Esophagus muscularis mucosa (tissue), 3 donors: ENCODE data around the gene S100A13.

ENCODE experiments used
- EP300 ChIP-seq: sonication (generic); formaldehyde crosslinking; IDR thresholded peaks from one replicate; pipeline ENCODE4 v1.6.1; 2017; ENCODE audit warnings: antibody characterized with exemption
- TF ChIP-seq, protein P1 (sequence below), 3 experiments: fragments of 200-600 bp in 2 of 3; fragments of 450-650 bp in 1 of 3; sonication (generic) in 2 of 3; IDR thresholded peaks; one replicate each; pipeline ENCODE4 v1.5.1; 2017 to 2019; ENCODE audit warnings: antibody characterized with exemption in 3 of 3, mild to moderate bottlenecking in 2 of 3, moderate library complexity in 1 of 3

DNA sequence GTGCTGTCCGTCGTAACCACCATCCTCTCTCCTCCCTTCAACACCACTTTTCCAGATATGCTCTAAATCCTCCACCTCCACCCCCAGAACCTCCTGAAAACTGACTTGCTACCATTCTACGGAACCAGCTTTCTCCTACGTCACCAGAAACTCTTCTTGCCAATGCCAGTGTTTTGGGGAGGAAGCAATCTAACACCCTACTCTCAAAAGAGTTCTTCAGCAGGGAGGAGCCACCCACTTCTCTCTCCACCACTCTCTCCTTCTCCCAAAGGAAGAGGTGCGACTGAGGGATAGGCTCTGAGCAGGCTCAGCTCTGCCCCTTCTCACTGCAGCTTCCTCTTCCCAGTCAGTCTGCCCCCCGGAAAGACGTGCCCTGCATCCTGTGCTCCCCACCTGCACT is 55.6 kb downstream of the S100A13 start:
- TF ChIP-seq, protein P1, sequence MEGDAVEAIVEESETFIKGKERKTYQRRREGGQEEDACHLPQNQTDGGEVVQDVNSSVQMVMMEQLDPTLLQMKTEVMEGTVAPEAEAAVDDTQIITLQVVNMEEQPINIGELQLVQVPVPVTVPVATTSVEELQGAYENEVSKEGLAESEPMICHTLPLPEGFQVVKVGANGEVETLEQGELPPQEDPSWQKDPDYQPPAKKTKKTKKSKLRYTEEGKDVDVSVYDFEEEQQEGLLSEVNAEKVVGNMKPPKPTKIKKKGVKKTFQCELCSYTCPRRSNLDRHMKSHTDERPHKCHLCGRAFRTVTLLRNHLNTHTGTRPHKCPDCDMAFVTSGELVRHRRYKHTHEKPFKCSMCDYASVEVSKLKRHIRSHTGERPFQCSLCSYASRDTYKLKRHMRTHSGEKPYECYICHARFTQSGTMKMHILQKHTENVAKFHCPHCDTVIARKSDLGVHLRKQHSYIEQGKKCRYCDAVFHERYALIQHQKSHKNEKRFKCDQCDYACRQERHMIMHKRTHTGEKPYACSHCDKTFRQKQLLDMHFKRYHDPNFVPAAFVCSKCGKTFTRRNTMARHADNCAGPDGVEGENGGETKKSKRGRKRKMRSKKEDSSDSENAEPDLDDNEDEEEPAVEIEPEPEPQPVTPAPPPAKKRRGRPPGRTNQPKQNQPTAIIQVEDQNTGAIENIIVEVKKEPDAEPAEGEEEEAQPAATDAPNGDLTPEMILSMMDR (IDR thresholded peaks at IDR 0.05), result no peak
- no peak for TF ChIP-seq EP300
